AG10803 (cell line): ENCODE results near the gene HS3ST3A1.
A peak's percentile ranks its signal among the peaks of the same experiment; 100 is the strongest.

Experiments used
- DNase-seq: peaks from one replicate; pipeline ENCODE4 v3.0.0; 2010; ENCODE audit warnings: low read depth
- H3K4me3 ChIP-seq: 2 replicates; pipeline ENCODE4 v1.5.1; 2011; ENCODE audit warnings: mild to moderate bottlenecking, low read length, control low read depth
- CTCF ChIP-seq: conservative IDR thresholded peaks from 2 replicates; pipeline ENCODE4 v1.5.1; 2011; ENCODE audit warnings: mild to moderate bottlenecking, low read length, control low read depth, inconsistent platforms

HS3ST3A1 gene

DNA sequence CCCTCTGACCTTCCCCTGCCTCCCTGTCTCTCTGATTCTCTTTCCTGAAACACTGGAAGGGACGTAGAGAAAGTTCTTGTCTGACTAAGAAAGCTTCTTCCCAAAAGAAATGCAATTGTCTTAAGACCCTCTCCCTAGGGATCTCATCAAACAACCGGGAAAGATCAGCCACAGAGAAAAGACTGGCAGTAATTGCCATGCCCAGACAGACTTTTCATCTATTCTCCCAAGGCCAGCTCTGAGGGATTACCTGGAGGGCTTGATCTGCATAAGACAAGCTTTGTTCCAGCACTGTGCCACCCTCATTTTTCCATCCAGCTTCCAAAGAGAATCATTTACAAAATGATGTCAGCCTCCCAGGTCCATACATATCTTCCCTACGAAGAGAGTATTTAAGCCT, 38.8 kb upstream of the HS3ST3A1 start:
- no peak for TF ChIP-seq CTCF
- DNase-seq: no peak
- no peak overlapping the region for H3K4me3 ChIP-seq

DNA sequence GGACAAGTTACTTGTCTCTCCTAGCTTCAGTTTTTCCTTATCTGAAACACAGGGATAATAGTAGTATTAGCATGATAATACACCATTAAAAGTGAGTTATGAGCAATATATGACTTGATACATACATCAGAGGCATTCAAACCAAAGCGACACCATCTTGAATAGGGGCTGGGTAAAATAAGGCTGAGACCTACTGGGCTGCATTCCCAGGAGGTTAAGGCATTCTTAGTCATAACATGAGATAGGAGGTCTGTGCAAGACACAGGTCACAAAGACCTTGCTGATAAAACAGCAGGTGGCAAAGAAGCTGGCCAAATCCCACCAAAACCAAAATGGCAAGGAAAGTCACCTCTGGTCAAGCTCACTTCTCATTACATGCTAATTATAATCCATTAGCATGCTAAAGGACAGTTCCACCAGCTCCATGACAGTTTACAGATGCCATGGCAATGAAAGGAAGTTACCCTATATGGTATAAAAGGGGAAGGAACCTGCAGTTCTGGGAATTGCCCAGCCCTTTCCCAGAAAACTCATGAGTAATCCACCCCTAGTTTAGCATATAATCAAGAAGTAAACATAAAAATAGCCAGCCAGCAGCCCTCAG, 37.2 kb upstream of the HS3ST3A1 start:
- DNase-seq: no peak
- no peak for TF ChIP-seq CTCF

DNA sequence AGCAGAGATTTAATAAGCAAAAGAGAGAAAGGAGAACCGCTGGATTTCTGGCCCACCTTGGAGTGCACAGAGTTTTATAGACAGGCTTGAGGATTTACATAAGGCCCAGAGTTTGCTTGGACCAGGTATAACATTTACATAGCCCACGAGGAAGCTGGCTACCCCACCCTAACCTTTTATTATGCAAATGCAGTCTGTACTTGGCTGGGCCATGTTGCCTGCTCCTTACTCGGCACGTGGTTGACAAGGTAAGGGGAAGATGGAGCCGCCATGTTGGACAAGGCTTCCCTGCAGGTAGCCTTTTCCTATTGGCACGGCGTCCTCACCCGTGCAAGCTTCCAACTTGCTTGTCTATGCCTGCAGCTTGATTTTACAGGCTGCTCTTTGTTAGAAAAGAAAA, 35.2 kb upstream of the HS3ST3A1 start:
- no peak for DNase-seq
- no peak for TF ChIP-seq CTCF
- no peak overlapping the region for H3K4me3 ChIP-seq

More for the DNA sequence above, 37.2 kb upstream of the HS3ST3A1 start:
- no peak overlapping the region for H3K4me3 ChIP-seq

DNA sequence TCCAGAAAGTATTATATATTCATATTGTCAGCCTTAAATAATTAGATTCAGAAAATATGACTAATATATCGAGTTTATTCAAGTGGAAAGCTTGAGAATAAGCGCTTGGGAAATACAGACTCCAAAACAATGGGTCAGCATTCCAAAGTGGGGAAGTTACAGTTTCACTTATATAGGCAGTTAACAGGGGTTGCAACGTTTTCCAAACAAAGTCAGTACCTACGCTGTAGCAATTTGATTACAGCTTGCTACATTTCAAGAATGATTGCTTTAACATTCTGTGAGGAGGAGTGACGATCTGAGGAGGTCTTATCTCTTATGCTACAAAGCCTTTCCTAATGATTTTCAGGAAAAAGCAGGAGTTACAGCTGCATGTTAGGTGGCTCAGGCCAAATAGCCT, 34.2 kb upstream of the HS3ST3A1 start:
- no peak for DNase-seq
- H3K4me3 ChIP-seq: no peak overlapping the region
- TF ChIP-seq CTCF: no peak

- TF ChIP-seq CTCF: no peak
- no peak for DNase-seq
- no peak overlapping the region for H3K4me3 ChIP-seq
Measured at GRCh38 chr17:13634021-13634420, 32.3 kb upstream of the HS3ST3A1 start.

GRCh38 chr17:13631529-13631928, 29.8 kb upstream of the HS3ST3A1 start:
- no peak overlapping the region for H3K4me3 ChIP-seq
- TF ChIP-seq CTCF: no peak
- no peak for DNase-seq

DNA sequence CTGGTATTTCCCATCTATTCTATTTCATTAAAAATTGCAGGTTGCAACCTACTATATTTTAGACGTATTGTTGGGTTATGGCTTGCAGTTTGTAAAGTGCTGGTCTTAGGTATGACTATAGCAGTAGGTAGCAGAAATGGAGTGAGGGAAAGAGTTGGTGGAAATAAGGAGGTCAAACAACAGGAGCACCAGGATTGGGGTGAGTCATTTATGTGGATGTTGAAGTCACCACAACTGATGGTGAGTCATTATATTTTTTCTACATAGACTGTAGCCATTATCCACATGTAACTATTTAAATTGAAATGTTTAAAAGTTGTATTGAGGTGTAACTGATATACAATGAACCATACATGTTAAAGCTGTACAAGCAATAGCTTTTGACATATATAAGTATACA, 25.0 kb upstream of the HS3ST3A1 start:
- no peak for TF ChIP-seq CTCF
- H3K4me3 ChIP-seq: no peak overlapping the region
- peak; percentile 63 for DNase-seq
